DND-41 (cell line): ENCODE data around the gene UNC79.
A peak's percentile ranks its signal among the peaks of the same experiment; 100 is the strongest.
"Not testable (repeated sequence)": the region's sequence is repeated elsewhere in the genome, so short reads cannot be mapped to it uniquely, and the experiment has no call there.

ENCODE experiments used
- ATAC-seq: fragments of 200-7000 bp; cut with Tn5 transposase; 3 replicates; pipeline ENCODE4 v1.9.1; 2021; ENCODE audit warnings: low read depth; ENCODE audit not compliant: insufficient read depth
- DNase-seq: peaks from one replicate; pipeline ENCODE4 v3.0.0-alpha.2; 2020
- H2AFZ ChIP-seq: 2 replicates; pipeline ENCODE4 v1.6.0; 2012; ENCODE audit warnings: low read depth, low read length
- H3K27ac ChIP-seq: 2 replicates; pipeline ENCODE4 v1.5.1; 2012; ENCODE audit warnings: low read length, inconsistent platforms
- H3K27me3 ChIP-seq: fragments of 200-600 bp; sonication (generic); 2 replicates; pipeline ENCODE4 v1.6.0; 2012; ENCODE audit warnings: low read length, mild to moderate bottlenecking, inconsistent platforms; ENCODE audit not compliant: insufficient read depth, poor library complexity
- H3K36me3 ChIP-seq: 2 replicates; pipeline ENCODE4 v1.5.1; 2012; ENCODE audit warnings: low read length, inconsistent platforms; ENCODE audit not compliant: insufficient read depth
- H3K4me1 ChIP-seq: 2 replicates; pipeline ENCODE4 v1.5.1; 2012; ENCODE audit warnings: mild to moderate bottlenecking, low read length; ENCODE audit not compliant: insufficient read depth
- H3K4me2 ChIP-seq: 2 replicates; pipeline ENCODE4 v1.6.0; 2012; ENCODE audit warnings: mild to moderate bottlenecking, moderate library complexity, low read length, inconsistent platforms; ENCODE audit not compliant: insufficient read depth
- H3K4me3 ChIP-seq, 2 experiments: fragments of 200-600 bp in 1 of 2; shearing (Covaris generic) in 1 of 2; 2 replicates each; pipeline ENCODE4 v1.5.1; 2012 to 2016; ENCODE audit warnings: inconsistent platforms in 2 of 2, low read length in 2 of 2, mild to moderate bottlenecking in 2 of 2, low read depth in 1 of 2, moderate library complexity in 1 of 2
- H3K79me2 ChIP-seq: 2 replicates; pipeline ENCODE4 v1.6.0; 2012; ENCODE audit warnings: low read length, inconsistent platforms; ENCODE audit not compliant: insufficient read depth
- H3K9ac ChIP-seq: 2 replicates; pipeline ENCODE4 v1.6.0; 2012; ENCODE audit warnings: low read depth, mild to moderate bottlenecking, inconsistent platforms, low read length, moderate library complexity
- H3K9me3 ChIP-seq: 2 replicates; pipeline ENCODE4 v1.5.1; 2012; ENCODE audit warnings: low read length, moderate library complexity, mild to moderate bottlenecking, inconsistent platforms; ENCODE audit not compliant: insufficient read depth, severe bottlenecking
- H4K20me1 ChIP-seq: 2 replicates; pipeline ENCODE4 v1.6.0; 2012; ENCODE audit warnings: low read length; ENCODE audit not compliant: insufficient read depth
- EZH2 ChIP-seq: IDR thresholded peaks from 3 replicates; pipeline ENCODE4 v1.6.1; 2012; ENCODE audit warnings: borderline replicate concordance, low read depth, mild to moderate bottlenecking, moderate library complexity, low read length, inconsistent platforms; ENCODE audit not compliant: severe bottlenecking
- TF ChIP-seq, protein P1 (sequence below): IDR thresholded peaks from 2 replicates; pipeline ENCODE4 v1.5.1; 2012; ENCODE audit warnings: borderline replicate concordance, low read length, moderate library complexity, mild to moderate bottlenecking; ENCODE audit not compliant: poor library complexity, severe bottlenecking; ENCODE audit errors: extremely low read depth

Gene UNC79

DNA sequence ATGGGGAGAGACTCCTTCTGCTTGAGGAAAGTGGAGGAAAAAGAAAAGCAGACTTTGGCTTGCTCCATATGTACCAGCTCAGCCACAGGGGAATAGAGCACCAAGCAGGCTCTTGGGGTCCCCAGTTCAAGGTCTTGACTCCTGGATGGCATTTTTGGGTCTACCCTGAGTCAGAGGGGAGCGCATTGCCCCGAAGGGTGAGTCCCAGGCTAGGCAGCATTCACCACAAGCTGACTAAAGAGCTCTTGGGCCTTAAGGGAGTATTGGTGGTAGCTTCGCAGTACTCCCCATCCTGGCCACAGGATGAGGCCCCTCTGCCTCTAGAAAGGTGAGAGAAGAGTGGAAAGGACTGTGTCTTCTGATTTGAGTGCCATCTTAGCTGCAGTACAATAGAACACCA, 19.8 kb upstream of the UNC79 start:
- Histone ChIP-seq H2AFZ (no peak overlapping the region), H3K27me3 (peaks cover 3% of the 10 kb centered on the region), H3K36me3 (no peaks in the 10 kb centered on the region), H3K4me3 (no peak overlapping the region), H4K20me1 (no peaks in the 10 kb centered on the region), H3K27ac (no peak overlapping the region), H3K9ac (no peak overlapping the region), H3K4me2 (no peak overlapping the region), H3K4me1 (no peaks in the 10 kb centered on the region), H3K79me2 (no peaks in the 10 kb centered on the region), H3K9me3 (no peaks in the 10 kb centered on the region)
- DNase-seq: no peak
- no peak for ATAC-seq
- no peak for TF ChIP-seq EZH2
- TF ChIP-seq, protein P1, sequence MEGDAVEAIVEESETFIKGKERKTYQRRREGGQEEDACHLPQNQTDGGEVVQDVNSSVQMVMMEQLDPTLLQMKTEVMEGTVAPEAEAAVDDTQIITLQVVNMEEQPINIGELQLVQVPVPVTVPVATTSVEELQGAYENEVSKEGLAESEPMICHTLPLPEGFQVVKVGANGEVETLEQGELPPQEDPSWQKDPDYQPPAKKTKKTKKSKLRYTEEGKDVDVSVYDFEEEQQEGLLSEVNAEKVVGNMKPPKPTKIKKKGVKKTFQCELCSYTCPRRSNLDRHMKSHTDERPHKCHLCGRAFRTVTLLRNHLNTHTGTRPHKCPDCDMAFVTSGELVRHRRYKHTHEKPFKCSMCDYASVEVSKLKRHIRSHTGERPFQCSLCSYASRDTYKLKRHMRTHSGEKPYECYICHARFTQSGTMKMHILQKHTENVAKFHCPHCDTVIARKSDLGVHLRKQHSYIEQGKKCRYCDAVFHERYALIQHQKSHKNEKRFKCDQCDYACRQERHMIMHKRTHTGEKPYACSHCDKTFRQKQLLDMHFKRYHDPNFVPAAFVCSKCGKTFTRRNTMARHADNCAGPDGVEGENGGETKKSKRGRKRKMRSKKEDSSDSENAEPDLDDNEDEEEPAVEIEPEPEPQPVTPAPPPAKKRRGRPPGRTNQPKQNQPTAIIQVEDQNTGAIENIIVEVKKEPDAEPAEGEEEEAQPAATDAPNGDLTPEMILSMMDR: no peak

DNA sequence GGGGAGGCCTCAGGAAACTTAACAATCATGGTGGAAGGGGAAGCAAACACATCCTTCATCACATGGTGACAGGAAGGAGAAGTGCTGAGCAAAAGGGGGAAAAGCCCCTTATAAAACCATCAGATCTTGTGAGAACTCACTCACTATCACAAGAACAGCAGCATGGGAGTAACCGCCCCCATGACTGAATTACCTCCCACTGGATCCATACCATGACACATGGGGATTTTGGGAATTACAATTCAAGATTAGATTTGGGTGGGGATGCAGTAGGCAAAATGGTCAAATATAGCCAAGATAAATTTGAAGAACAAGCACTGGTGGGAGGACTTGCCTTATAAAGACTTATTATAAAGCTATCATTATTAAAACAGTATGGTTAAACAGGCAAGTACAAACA, 5.6 kb upstream of the UNC79 start:
- not testable (repeated sequence) for DNase-seq, H2AFZ ChIP-seq, H3K9me3 ChIP-seq, H3K36me3 ChIP-seq, H3K27me3 ChIP-seq, H3K4me2 ChIP-seq, H3K4me1 ChIP-seq, H4K20me1 ChIP-seq, H3K9ac ChIP-seq, H3K4me3 ChIP-seq, H3K27ac ChIP-seq, H3K79me2 ChIP-seq, ATAC-seq

DNA sequence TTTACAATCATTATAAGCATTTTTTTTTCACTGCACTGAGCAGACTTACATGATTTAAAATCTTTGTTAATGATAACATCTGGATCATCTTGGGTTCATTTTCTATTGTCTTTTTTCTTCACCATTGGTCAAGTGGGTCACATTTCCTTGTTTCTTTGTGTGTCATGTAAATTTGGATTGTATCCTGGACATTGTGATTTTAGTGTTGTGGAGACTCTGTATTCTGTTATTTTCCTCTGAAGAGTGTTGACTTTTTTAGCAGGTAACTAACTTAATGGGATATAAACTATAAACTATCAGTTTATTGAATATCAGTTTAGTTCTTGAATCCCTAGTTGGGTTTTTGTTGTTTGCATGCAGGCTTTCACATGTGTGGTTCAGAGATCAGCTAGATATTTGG, 4.0 kb upstream of the UNC79 start:
- H3K4me2 ChIP-seq: no peak overlapping the region
- no peak overlapping the region for H3K9ac ChIP-seq
- H3K9me3 ChIP-seq: peaks cover 2% of the 10 kb centered on the region
- no peaks in the 10 kb centered on the region for H3K79me2 ChIP-seq
- H3K36me3 ChIP-seq: no peaks in the 10 kb centered on the region
- no peaks in the 10 kb centered on the region for H3K4me1 ChIP-seq
- no peak overlapping the region for H3K4me3 ChIP-seq
- no peak for ATAC-seq
- no peak overlapping the region for H3K27ac ChIP-seq
- DNase-seq: no peak
- no peak for TF ChIP-seq EZH2
- TF ChIP-seq, protein P1: no peak
- no peaks in the 10 kb centered on the region for H4K20me1 ChIP-seq
- H2AFZ ChIP-seq: no peak overlapping the region
- H3K27me3 ChIP-seq: no peaks in the 10 kb centered on the region

DNA sequence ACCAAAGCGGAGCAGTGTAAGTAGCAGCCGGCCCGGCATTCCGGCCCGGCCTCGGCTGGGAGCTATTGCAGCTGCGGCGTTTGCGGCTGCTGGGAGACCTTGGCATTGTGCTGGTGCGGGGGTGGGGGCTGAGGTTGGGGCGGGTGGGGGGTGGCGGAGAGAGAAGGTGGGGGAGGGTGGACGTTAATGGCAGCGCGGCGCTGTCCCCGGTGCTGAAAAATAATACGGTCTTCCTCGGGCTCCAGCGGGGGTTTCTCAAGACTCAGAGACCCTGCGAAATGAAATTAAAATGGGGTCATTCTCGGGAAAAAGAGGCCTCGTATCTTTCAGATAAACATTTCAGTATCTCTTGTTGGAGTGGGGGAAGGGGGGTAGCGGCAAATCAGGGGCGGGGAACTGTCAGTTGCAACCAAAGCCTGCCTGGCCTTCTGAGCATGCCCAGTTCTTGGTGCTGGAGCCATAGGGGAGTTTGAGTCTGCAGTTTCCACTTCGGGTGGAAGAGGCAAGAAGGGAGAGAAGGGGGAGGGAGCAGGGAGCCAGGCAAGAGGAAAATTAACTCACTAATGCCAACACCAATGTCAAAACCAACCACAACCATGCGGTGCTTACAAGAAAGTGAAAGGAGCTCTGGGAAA, 414 bp downstream of the UNC79 start:
- no peaks in the 10 kb centered on the region for H4K20me1 ChIP-seq
- H2AFZ ChIP-seq: no peak overlapping the region
- no peaks in the 10 kb centered on the region for H3K27me3 ChIP-seq
- H3K27ac ChIP-seq: no peak overlapping the region
- no peaks in the 10 kb centered on the region for H3K4me1 ChIP-seq
- no peak overlapping the region for H3K4me3 ChIP-seq
- no peaks in the 10 kb centered on the region for H3K36me3 ChIP-seq
- H3K9me3 ChIP-seq: peaks cover 2% of the 10 kb centered on the region
- ATAC-seq: no peak
- H3K9ac ChIP-seq: no peak overlapping the region
- no peak overlapping the region for H3K4me2 ChIP-seq
- no peak for TF ChIP-seq EZH2
- TF ChIP-seq, protein P1: no peak
- peak; percentile 16 for DNase-seq
- no peaks in the 10 kb centered on the region for H3K79me2 ChIP-seq
